Superior temporal gyrus (tissue), 1 donor: ENCODE measurements around the gene ZDHHC14.
A peak's percentile ranks its signal among the peaks of the same experiment; 100 is the strongest.

ENCODE experiments used
- DNase-seq: peaks from one replicate; pipeline ENCODE4 v3.0.0-alpha.2; 2016; ENCODE audit errors: extremely low spot score

ZDHHC14 gene

DNA sequence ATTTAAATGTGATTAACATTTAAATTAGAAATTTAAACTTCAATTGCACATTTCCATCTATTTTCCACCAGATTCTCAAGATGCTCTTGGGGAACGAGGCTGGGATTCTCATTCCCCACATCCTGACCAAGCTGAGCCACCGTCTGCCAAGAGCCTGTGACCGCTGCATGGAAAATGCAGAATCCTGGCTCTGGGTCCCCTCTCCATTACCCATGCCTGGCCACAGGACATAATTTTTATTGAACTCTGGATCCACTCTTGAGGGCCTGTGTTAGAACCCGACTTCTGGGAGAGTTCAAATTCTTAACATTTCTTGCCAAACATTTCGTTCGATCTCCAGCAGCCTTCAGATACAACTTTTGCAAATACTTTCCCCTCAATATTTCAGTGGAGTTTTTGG is 240.4 kb downstream of the ZDHHC14 start:
- no peak for DNase-seq

- no peak for DNase-seq
Measured at GRCh38 chr6:157622427-157622826, 241.4 kb downstream of the ZDHHC14 start.

GRCh38 chr6:157625111-157625510 is 244.1 kb downstream of the ZDHHC14 start:
- DNase-seq: no peak

- DNase-seq: no peak
Measured at GRCh38 chr6:157625764-157626163, 244.8 kb downstream of the ZDHHC14 start.

DNA sequence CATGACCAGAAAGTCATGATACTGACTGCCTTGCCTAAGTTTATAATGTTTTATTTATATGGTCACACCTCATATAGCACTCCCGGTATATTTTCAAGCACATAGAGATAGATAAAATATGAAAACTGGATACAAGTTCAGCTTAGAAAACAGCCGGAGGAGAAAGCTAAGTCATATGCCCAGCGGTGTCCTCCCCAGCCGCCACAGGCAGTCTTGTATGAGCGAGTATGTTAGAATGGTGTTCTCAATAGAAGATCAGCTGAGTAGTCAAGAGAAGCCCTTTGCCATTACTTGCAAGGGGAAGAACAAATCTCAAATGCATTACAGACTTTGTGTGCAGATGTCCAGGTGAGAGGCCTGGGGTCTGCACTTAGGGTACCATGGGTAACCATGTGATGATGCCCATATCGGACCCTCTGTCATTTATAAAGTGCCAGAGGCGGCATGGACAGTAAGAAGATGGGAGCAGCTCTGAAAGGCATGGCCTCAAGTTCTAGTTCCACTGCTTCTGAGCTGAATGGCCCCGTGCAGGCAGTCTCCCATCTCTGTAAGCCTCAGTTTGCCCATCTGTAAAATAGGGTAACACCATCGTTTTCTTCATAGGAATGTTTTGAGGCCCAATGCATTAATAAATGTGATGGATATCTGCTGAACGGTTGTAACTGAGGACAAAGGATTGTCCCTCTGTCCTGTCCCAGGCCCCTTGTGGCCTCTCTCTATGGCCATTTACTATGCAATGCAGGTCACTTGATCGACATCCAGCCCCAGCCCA is 246.4 kb downstream of the ZDHHC14 start:
- no peak for DNase-seq

DNA sequence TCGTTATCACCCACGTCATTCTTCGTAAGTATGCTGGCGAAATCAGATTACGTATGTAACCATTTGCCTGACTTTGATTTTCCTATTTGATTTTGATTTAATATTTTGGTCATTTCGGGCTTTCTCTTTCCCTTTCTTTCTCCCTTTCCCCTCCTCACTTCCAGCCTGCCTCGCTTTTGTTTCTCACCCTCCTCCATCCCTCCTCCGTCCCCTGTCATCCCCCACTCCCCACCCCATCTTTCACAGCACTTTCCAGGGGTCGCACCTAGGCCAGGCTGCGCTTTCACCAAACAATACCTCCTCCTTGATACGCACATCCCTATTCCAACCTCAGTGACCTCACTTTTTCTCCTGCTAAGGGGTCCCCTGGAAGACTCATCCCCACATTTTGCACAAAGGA is 247.5 kb downstream of the ZDHHC14 start:
- no peak for DNase-seq

DNA sequence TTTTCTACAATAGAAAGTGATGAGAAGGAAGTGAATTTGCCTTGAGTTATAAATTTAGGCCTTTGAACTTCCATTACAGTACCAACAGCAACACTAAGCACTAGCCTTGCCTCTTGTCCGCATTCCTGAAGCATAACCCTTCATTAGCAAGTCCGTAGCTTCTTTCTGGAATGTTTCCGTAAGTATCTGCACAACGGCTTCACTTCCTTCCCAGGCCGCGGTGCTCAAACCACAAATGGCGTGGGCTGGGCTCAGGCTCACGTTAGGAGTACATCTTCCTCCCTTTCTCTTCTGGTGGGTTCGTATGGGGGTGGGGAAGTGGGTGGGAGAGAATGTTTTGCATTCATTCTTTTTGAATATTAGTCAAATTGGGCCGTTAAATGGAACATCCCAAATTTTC is 248.2 kb downstream of the ZDHHC14 start:
- no peak for DNase-seq

DNA sequence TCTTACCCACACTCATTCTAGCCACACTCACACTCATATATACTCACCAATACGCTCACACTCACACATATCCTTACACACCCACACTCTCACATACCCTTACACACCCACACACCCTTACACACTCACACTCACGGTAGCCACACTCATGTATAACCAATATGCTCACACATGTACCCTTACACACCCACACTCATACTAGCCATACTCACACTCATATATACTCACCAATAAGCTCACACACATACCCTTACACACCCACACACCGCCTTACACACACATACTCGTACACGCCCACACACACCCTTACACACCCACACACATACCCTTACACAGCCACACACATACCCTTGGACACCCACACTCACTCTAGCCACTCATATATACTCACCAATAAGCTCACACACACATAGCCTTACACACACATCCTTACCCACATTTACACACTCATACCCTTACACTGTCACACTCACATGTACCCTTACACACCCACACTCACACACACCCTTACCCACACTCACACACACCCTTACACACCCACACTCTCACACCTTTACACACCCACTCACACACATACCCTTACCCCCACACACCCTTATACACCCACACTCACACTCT is 249.6 kb downstream of the ZDHHC14 start:
- DNase-seq: no peak

- DNase-seq: no peak
Measured at GRCh38 chr6:157631412-157631811, 250.4 kb downstream of the ZDHHC14 start.

- DNase-seq: no peak
Measured at GRCh38 chr6:157631838-157632614, 251.0 kb downstream of the ZDHHC14 start.

DNA sequence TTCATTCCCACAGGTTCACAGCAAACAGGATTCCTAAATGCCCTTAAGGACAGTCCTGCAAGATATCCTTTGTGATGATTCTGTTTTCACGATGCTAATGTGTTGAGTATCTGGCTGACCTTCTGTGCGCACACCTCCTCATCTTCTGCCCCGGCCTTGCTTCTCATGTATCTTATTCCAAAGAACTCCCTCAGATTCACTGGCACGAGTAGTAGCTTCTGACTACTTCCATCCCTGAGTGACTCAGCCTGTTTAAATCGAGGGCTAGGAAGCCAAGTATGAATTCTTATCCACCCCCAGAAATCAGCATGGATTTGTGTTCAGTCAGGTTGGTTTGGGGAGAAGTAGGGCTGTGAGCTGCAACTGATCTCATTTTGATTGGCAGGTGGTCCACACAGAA is 251.8 kb downstream of the ZDHHC14 start:
- peak; percentile 39 for DNase-seq

- DNase-seq: no peak
Measured at GRCh38 chr6:157634546-157634945, 253.6 kb downstream of the ZDHHC14 start.

DNA sequence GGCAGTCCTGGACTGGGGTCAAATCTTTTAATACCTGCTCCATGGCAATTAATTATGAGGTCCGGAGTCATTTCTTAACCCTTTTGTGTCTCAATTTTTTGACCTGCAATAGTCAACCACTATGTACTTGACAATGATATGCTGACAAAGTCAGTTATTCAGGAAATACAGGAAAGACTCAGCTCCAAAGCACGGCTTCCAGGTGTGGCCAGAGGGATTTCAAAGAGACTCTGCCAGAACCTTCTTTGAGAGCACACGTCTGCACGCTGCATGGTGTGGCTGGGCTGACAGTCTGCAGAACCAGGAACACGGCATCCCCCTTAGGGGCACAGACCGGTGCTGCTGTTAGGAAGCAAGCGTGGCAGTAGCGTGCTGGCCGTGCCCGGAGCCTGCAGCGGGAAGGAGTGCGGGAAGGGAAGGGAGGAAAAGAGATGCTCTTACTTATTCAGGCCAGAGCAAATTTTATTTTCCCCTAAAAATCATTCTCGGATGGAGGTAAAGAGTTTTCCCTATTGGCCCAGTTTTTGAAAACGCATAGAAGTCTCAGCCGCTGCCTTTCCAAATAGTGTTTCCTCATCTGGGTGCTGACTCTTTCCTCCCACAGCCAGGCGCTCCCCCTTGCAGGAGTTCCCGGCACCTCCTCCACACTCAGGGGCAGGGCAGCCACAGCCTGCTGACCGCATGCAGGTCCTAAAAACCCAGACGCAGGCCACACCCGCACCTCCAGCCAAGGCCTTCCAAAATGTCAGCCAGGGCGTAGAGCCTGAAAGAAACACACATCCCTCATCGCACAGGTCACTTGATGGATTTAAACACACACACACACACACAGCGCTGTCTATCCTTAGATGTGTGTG is 254.6 kb downstream of the ZDHHC14 start:
- DNase-seq: no peak

GRCh38 chr6:157637516-157637915 is 256.5 kb downstream of the ZDHHC14 start:
- no peak for DNase-seq

GRCh38 chr6:157637941-157638662 is 257.1 kb downstream of the ZDHHC14 start:
- DNase-seq: no peak

GRCh38 chr6:157638779-157639178 is 257.8 kb downstream of the ZDHHC14 start:
- no peak for DNase-seq

GRCh38 chr6:157640746-157641451 is 259.9 kb downstream of the ZDHHC14 start:
- no peak for DNase-seq

DNA sequence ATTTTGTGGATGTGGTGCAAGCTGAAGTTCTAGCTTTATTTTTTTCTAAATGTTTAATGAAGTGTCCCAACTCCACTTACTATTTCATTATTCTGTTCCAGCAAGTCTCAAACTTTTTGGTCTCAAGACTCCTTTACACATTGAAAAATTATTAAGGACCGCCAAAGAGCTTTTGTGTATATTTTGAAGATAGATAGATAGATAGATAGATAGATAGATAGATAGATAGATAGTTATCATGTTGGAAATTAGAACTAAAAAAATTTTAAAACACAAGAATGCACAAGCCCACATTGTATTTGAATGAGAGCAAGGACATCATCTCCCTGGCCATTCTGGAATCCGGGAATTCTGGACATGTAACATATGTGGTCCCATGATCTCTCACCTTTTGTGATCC is 260.8 kb downstream of the ZDHHC14 start:
- no peak for DNase-seq

- DNase-seq: no peak
Measured at GRCh38 chr6:157642736-157643135, 261.7 kb downstream of the ZDHHC14 start.

- peak; percentile 58 for DNase-seq
Measured at GRCh38 chr6:157644043-157644810, 263.2 kb downstream of the ZDHHC14 start.
